Activated CD4-positive, alpha-beta T cell treated with anti-CD3 and anti-CD28 coated beads, Interleukin-2, amount 50 U/mL, for 4 hours (primary cell): ENCODE data around the gene PCOLCE2.
"Not testable (repeated sequence)": the region's sequence is repeated elsewhere in the genome, so short reads cannot be mapped to it uniquely, and the experiment has no call there.

ENCODE experiments used
- DNase-seq, 2 experiments: peaks; one replicate each; pipeline ENCODE4 v3.0.0-alpha.2; 2020

The PCOLCE2 gene

DNA sequence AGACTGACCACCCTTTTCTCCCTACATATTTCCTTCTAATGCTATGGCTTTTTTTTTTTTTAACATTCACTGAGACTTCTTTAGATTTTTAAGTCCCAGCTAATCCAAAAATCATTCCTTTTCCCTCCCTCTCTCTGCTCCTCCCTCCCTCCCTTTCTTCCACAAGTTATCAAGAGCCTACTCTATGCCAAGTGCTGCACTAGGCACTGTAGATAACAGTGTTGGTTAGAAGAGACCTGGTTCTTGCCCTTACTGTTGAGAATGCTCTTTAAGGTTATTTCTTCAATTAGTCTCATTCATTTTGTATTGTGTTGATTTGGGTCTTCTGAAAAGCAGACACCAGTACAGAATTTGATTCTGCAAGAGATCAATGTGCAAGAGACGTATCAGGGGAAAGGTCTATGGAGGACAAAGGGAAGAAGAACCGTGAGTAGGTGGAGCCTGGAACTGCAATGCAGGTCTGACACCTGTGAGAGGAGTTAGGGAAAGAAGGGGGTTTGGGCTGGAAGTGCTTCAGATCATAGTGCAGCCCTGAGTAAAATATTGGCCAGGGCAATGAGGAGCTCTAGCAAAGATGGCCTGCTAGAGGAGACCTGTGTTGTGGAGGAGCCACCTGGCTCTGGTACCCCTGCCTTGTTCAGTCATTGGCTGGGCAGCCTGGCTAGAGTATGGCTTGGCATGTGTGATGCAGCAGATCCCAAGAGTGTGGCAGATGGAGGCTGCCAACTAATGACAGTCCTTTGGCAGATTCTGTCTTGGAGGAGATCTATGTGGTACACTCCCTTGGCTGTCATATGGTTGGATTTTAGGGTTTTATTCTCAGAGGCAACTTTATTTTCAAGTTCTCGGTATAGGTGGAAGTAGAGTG lies 9.7 kb upstream of the PCOLCE2 start:
- no peak for DNase-seq

DNA sequence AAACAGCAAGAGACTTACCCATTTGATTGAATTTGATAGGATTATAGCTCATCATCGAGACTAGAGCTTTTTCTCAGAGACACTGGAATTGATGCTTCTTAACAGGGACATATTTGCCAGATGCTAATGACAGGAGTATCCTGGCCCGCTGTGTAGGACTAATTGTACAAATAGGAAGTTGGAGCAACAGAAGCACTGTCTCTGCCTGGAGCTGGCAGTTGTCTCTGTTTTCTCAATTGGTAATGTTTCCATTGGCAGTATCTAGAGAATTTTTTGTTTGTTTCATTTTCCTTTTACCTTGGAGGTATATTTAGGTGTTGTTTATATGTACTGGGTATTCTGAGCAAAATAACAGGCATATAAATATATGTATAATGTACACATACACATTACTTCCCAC lies 8.9 kb upstream of the PCOLCE2 start:
- no peak for DNase-seq

DNA sequence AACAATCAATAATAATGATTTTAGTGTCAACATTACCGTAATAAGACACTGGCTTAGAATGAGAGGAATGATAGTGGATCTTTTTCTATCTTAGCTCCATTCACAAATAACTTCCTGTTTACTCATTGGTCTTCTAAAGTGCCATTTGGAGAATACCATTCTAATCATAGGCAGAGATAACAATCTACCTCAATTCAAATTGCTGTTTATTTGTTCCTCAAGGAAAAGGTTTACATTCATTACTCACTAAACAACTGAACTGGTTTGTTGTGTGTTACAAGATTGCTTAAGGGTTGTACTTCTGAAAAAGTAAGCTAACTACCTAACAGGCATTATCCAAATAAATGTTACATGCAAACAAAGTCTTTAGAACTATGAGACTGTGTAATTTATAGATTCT lies 8.1 kb upstream of the PCOLCE2 start:
- no peak for DNase-seq

DNA sequence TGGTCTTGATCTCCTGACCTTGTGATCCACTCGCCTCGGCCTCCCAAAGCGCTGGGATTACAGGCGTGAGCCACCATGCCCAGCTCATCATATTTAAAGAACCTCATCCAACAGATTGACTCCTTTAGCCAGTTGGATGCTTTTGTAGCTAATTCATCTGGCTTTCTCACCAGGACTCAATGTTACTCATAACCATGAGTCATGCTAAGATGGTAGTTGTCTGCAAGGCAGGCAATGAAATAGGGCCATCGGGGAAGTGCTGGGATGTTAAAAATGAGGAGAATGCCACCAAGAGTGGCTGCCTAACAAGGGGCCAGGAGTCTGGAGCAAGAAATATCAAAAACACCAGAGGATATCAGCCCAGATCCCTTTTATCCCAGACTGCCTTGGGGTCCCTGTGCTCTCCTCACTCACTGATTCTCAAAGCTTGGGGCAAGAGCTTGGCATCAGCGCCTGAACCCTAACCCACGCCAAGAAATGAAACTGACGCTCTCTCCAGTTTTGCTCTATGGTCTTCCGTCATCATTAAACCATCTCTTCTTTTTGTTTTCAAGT lies 7.4 kb upstream of the PCOLCE2 start:
- no peak for DNase-seq

DNA sequence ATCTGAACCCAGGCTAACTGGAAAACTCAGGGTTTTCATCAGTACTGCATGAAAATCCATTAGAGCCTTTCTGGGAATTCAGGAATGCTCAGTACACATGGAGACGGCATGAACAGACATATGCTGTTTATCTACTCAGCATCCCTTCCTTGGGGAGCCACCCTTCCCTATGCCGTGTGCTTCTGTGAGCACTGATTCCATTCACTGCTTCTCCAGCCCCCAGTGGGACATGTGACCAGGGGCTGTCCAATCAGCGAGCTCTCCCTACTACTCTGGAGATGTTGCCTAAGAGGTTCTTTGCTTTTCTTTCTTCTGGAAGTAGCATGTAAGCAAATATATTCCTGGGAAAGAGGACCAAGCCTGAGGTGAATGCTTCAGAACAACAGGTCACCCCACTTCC lies 5.6 kb upstream of the PCOLCE2 start:
- no peak for DNase-seq

DNA sequence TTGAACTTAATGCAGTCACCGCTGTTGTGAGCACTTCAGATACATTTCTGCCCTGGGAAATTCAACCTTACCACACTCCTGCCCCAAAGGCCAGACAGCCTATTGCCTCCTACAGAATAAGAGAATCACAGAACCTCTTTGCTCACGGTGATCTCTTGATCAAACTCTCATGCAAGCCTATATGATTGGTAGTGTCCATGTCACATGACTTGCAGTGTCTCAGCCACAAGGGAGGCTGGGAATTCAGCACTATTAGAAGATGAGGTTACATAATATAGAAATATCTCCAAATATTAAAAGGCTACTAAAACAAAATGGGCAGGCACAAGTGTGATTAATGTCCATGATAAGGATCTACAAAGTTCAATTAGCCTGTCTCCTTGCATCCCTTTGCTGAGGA lies 3.8 kb upstream of the PCOLCE2 start:
- DNase-seq: no peak

DNA sequence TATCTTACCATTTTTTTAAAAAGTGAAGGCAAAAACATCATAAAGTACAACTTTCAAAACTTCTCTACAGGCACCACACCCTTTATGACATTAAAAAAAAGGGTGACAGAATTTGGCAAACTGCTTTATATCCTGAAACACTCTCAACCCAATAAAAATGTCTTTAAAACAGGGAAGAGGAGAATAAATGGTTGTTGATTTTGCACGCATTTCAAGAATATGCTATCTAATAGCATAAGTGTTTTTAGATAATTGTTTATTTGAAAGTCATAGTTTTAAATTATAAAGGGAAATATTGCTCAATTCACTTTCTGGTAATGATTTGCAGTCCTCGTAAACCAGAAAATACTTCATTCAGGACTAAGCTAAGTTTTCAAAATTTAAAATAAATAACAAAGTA lies 1.7 kb upstream of the PCOLCE2 start:
- DNase-seq: no peak

DNA sequence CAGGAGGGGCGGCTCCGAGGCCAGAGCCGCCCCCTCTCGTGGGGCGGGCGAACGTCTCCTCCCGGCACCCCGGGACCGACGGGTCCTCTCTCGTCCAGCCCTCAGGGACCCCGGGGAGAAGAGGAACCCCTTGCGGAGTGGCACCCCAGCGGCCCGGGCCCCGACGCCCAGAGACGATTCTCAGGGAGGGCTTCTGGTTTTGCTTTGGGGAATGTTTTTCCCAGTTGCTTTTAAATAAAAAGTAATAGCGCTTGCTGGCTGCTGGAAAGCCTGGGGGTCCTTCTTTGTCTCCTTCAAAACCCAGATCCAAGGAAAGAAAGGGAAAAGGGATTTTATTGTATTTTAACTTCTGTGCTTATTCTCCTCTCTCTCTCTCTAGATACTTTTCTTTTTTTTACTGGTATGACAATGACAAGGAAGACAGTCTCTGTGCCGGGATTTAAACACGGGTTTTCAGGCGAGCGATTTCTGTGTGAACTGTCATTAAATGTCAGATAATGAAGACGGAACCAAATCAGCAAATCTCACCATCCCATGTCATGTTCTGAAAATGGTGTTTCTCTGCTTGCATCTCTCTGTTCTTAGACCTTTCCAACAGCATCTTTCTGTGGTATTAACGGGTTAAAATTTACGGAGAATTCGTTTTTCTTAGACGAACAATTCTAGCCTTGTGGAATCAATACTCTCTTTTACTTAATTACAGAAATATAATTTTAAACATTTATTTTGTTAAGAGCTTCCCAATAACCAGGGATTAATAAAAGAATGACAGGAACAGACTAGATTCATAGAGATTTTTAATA lies 530 bp upstream of the PCOLCE2 start:
- no peak for DNase-seq

DNA sequence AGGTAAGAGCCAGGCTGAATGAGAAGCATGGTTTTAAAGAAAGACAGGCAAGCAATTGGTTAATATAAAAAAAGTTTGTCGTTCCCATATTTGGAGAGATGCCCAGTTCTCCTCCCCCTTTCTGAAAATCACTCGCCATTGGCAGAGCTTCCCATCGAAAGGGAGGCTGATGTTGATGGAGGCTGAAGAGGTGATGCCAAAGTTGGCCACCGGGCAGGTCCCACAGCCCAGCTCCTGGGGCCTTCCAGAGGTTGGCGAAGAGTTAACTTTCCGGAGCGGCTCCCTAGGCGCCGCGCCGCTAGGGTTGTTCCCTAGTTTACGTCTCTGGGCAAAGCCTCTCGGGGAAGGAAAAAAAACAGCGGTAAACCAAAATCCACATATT lies 793 bp downstream of the PCOLCE2 start:
- no peak for DNase-seq

DNA sequence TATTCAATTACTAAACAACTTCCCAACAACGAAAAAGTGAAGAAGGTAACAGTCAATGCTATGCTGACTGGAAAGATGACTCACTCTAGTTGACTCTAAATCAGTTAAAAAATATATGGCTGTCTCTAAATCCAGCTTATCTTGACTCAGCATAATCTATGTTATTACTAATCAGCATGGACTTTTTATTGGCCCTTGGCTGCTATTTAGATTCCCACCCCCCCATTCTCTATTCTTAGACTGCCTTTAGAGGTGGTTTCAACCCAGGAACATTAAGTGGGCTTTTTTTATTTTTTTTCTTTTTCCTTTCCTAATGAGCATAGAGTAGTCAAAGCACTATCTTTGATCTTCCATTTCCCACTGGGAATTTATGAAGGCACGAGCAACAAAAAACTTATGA lies 1.9 kb downstream of the PCOLCE2 start:
- DNase-seq: no peak

DNA sequence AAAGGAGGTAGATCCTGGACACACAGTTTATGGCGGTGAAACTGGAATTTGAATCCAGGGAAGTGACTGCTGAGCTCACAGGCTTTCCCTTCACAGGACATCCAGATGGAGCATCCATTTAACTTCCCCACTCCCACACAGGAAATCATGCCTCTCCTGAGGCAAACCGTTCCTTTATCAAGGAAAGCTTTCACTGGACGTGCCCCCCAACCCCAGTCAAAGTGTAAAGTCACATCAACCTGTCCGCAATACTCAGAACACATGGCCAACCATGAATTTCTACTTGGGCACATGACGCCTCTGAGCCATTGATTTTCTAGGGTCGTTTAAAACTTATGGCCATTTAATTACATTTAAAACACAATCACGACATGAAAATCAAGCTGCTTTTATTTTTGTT lies 2.9 kb downstream of the PCOLCE2 start:
- DNase-seq: no peak

DNA sequence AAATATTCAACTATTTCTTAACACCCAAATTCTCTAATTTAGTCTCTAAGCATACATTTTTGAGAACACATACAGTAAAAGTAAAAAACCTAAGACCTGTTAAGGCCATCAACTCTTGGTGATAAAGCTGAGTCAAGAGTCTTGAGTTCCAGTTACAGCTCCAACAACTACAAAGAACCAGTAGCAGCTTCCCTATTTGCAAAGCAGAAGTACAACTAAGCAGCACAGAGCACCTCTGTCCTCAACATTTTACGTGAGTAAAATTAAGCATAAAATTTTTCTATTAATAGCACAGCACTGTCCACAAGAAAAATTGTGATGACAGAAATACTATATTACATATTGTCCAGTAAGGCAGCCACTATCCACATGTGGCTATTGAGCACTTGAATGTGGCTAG lies 4.4 kb downstream of the PCOLCE2 start:
- DNase-seq: no peak

DNA sequence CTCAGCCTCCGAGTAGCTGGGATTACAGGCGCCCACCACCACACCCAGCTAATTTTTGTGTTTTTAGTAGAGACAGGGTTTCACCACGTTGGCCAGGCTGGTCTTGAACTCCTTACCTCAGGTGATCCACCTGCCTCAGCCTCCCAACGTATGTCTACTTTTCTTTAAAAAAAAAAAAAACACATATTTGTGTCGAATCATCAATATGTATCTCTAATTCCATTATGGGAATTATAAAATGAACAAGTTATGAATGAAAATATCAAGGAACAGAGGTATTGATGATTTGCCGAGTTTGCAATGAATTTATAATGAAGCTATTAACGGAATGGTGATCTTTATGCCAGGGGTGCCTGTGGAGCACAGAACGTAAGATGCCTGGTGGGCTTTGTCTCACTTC lies 5.3 kb downstream of the PCOLCE2 start:
- not testable (repeated sequence) for DNase-seq

DNA sequence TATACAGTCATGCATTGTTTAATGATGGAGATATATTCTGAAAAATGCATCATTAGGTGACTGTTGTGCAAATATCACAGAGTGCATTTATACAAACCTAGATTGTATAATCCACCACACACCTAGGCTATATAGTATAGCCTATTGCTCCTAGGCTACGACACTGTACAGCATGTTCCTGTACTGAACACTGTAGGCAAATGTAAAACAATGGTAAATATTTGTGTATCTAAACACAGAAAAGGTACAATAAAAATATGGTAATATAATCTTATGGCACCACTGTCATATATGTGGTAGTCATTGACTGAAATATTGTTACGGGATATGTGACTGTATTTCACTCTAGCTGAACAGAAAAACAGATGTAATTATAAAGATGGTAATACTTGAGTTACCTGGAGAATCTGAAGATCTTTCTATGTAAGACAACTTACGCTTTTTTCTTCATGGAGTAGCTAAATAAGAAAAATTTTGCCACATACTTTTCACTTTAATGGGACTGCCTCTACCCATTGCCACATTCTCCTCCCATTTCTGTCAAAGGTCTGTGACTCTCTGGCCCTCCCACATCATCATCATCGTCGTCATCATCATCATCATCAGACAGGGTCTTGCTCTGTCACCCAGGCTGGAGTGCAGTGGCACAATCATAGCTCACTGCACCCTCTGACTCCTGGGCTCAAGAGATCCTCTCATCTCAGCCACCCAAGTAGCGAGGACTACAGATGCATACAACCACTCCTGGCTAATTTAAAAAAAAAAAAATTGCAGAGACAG lies 7.2 kb downstream of the PCOLCE2 start:
- no peak for DNase-seq

DNA sequence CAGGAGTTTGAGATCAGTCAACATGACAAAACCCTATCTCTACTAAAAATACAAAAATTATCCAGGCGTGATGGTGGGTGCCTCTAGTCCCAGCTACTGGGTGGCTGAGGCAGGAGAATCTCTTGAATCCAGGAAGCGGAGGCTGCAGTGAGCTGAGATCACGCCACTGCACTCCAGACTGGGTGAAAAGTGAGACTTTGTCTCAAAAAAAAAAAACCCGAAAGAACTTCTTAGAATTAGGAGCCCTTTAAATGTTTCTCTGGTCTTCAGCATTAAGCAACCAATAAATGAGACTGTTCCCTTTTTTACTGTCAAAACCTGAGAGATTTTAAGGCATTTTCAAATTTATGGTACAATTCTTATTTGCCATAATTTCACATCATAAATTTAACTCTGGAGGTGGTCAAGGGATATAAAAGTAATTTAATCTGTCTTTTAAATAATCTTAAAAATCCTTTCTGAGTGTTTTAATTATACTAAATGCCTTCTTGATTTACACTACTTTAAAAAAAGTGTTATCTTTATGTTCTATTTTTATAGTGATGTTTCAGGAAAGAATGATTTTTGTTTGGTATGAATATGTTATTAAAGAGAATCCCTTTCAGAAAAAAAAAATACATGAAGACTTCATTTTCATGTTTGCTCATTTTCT lies 10.1 kb downstream of the PCOLCE2 start:
- DNase-seq: no peak

DNA sequence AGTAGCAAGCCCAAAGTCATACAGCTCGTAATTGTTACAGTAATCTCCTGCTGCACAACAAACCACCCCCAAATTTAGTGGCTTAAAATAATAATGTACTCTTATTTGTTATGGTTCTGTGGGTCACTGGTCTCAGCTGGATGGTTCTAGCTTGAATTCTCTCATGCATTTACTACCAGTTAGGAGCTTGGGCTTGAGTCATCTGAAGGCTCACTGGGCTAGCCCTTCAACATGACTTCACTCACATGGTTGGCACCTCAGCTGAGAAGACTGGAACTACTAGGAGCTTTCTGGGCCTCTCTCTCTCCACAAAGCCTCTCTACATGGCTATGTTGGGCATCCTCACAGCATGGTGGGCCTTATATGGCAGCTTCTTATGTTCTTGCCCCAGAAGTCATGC lies 12.5 kb downstream of the PCOLCE2 start:
- DNase-seq: no peak

DNA sequence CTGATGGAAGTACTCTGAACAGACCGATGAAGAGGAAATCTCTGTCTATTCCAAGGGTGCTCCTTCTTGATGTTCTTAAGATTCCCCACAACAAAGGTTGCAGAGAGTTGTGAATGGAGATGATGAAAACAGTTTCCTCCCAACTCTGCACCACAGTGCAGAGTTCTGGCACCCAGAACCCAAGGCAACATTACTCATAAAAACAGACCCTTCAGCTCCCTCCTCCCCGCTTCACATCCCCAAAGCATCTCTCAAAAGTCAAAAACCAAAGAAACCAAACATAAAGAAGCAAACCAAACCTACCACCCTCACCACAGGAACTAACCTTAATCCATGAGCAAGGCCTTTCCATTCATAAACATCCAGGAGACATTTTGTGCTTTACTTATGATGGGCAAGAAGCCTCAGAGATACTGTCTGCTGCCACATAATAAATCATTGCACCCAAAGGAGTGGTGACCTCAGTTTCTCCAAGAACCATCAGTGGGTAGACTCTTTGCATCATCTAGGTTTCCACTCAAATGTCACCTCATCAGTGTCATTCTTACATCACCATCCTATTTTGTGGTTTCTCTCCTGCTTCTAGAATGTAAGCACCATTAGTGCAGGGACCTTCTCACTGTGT lies 13.2 kb downstream of the PCOLCE2 start:
- DNase-seq: no peak

DNA sequence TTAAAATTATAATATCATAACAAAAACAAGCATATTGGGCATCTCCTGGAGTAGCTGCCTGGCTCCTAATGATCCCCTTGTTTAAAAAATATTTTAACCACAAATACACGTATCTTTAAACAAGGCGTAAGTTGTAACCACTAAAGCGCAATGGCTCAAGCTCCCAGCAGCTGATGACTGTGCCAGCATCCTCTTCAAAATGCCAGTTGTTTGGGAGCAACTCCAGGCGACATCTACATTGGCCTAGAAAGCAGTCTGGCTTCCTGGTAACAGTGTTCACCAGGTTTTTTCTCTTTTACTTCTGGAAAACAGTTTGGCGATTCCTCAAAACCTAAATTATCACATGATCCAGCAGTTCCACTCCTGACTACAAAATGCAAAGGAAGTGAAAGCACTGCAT lies 13.8 kb downstream of the PCOLCE2 start:
- no peak for DNase-seq

DNA sequence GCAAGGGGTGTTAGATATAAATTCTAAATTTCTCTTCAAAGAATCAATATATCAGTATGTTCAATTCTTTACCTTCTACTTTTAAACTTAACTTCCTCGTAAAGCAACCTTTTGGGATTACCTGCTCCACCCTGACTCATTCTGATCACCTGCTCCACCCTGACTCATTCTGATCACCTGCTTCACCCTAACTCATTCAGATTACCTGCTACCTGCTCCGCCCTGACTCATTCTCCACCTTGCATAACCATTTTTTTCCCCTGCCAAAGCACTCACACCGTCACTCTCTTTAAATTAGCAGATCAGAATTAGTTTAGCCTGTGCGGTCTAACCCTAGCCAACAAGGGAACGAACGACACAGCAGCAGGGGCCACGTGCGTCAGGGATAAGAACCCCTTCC lies 20.5 kb downstream of the PCOLCE2 start:
- not testable (repeated sequence) for DNase-seq

DNA sequence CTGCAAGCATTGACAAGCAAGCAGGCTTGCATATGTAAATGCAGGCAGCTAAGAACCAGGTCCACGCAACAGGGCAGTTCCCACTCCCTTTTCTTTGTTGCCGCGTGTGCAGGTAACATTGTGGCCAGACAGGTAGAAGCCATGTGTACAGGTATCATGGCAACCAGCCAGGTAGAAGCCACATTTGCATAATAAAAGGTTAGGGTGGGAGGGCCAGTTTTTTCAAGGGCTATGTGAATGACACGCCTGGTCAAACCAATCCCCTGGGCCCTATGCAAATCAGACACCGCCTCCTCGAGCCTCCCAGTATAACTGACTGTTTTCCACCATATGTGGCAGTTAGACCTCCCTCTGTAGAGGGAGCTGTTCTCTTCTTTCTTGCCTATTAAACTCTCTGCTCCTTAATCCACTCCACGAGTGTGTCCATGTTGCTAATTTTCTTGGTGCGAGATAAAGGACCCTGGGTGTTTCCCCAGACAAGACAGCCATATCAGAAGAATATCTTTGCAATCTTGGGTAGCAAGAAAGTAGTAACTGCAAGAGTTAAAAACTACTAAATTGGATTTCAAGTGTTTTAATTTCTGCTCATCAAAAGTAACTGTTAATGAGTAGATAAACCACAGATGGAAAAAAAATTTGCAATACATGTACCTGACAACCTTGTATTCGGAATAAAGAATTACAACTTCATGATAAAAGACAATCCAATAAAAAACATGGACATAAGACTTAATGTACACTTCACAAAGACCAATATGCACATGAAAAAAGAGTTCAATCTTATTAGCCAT lies 21.8 kb downstream of the PCOLCE2 start:
- DNase-seq: no peak
